CD4-positive, alpha-beta T cell treated with Interferon gamma for 1 hour (primary cell): Measurements from ENCODE around the gene TRIOBP.
"Not testable (repeated sequence)": the region's sequence is repeated elsewhere in the genome, so short reads cannot be mapped to it uniquely, and the experiment has no call there.

Experiments used
- DNase-seq: peaks from one replicate; pipeline ENCODE4 v3.0.0-alpha.2; 2020

Gene TRIOBP

DNA sequence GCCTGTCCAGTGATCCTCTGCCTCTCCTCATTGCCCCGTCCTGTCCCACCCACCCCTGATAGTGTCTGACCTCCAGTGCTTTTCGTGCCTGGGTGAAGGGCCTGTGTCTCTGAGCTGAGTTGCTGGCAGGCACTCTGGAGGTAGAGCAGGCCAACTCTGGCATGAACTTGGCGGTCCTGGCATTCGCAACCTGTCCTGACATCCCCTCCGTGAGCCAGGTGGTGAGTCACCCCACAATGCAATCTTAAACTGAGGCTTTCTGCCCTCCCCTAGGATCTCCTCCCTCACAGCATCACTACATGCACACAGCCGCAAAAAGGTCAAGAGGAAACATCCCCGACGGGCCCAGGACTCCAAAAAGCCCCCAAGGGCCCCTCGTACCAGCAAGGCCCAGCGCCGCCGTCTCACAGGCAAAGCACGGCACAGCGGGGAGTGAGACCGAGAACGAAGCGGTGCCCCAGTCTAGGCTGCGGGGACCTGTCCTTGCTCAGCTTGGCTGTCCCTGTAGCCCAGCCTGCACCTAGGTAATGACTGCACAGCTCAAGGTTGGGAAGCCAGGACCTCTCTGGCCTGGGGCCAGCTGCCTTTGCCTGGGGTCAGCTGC, 5.8 kb upstream of the TRIOBP start:
- DNase-seq: no peak

GRCh38 chr22:37692627-37693285, 4.1 kb upstream of the TRIOBP start:
- no peak for DNase-seq

DNA sequence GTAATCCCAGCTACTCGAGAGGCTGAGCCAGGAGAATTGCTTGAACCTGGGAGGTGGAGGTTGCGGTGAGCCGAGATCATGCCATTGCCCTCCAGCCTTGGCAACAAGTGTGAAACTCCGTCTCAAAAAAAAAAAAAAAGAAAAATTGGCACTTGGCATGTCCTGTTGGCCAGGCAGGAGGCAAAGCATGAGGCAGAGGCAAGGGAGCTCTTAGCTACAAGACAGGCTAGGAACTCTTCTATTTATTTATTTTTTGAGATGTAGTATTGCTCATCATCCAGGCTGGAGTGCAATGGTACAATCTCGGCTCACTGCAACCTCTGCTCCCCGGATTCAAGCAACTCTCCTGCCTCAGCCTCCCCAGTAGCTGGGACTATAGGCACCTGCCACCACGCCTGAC, 2.7 kb upstream of the TRIOBP start:
- DNase-seq: not testable (repeated sequence)

GRCh38 chr22:37696260-37696656, 590 bp upstream of the TRIOBP start:
- not testable (repeated sequence) for DNase-seq

- no peak for DNase-seq
These were observed 639 bp downstream of the TRIOBP start for GRCh38 chr22:37697538-37697835.

DNA sequence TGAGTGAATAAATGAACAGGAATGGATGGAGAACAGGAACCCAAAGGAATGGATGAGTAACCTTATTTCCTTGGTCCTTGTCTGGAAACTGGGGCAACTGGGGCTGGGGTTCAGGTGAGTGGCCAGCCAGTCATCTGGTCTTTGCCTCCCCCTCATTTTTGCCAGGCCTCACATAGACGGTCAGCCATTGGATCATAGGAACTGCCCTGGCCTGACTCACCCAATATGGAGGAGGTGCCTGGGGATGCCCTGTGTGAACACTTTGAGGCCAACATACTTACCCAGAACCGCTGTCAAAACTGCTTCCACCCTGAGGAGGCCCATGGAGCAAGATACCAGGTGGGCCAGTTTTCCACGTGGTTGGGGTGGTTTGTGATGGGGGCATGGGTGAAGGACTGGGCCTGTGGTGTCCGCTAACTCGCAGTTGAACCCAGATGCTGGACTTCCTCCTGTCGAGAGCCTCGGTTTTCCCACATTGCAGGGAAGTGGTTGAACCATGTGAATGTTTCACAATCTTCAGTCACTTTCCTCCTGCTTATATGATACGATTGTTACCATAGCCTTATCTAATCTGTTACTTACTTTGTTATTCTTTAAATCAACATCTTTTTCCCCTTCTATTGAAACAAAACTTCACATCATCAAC, 4.4 kb downstream of the TRIOBP start:
- DNase-seq: no peak

- no peak for DNase-seq
These were observed 7.1 kb downstream of the TRIOBP start for GRCh38 chr22:37703906-37704305.

GRCh38 chr22:37704645-37705044, 7.8 kb downstream of the TRIOBP start:
- DNase-seq: no peak

DNA sequence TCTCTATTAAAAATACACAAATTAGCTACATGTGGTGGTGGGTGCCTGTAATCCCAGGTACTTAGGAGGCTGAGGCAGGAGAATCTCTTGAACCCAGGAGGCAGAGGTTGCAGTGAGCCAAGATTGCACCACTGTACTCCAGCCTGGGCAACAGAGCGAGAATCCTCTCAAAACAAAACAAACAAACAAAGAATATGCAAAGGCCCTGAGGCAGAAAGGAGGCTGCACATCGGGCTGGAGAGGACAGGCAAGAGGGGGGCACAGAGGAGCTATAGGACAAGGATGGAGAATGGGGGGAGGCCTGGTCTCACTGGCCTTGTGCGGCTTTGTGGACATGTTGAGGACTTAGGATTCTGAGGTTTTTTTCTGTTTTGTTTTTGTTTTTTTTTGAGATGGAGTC, 8.4 kb downstream of the TRIOBP start:
- DNase-seq: no peak

- peak; percentile 18 for DNase-seq
These were observed 12.0 kb downstream of the TRIOBP start for GRCh38 chr22:37708580-37709444.

DNA sequence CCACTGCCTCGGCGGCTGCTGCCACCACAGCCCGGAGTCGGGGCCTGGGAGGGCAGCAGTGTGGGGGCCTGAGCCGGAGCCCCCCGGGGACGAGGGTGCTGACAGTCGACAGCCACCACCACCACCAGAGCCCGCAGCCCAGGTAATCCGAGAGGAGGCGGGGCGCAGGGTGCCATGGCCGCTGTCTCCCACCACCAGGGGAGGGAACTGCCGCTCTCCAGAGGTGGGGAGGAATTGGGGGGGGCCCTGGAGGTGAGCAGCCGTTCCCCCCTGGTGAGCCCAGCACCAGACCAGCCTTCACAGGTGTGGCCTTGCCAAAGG, 12.6 kb downstream of the TRIOBP start:
- DNase-seq: no peak

DNA sequence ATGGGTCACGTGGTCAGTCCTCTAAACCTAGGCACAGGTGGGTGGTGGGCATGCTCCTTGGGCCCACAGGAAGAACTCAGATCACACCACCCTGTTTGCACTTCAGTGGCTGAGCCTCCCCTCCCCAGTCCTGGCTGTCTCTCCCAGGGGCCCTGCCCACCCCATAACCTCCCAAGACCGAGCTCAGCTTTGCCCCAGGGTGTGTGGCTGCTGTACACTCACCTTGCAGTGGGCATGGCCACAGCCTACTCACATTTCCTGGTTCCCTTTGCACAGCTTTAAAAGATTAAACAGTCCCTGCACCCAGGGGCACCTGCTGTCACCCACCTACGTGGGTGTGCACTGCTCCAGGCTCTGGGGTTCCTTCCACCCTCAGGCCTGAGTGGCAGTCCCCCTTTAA, 13.8 kb downstream of the TRIOBP start:
- DNase-seq: no peak

DNA sequence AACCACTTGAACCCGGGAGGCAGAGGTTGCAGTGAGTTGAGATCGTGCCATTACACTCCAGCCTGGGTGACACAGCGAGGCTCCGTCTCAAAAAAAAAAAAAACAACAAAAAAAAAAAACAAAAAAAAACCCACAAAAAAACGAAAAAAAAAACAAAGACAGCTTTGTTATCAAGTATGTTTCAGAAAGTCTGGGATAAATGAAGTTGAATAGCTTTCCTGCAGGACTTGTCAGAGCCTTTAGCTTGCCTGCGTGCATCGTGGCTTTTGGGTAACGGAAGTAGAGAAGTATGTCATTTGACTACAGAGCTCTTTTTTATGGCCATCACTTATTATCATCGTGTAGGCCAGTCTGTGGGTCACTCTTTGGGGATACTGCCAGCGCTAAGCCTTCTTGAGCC, 14.6 kb downstream of the TRIOBP start:
- no peak for DNase-seq

GRCh38 chr22:37713761-37714160, 16.9 kb downstream of the TRIOBP start:
- no peak for DNase-seq

GRCh38 chr22:37714634-37715033, 17.8 kb downstream of the TRIOBP start:
- DNase-seq: no peak

- DNase-seq: no peak
These were observed 18.9 kb downstream of the TRIOBP start for GRCh38 chr22:37715760-37716159.

GRCh38 chr22:37716708-37717107, 19.9 kb downstream of the TRIOBP start:
- DNase-seq: no peak

- DNase-seq: not testable (repeated sequence)
These were observed 20.4 kb downstream of the TRIOBP start for GRCh38 chr22:37717235-37717634.

DNA sequence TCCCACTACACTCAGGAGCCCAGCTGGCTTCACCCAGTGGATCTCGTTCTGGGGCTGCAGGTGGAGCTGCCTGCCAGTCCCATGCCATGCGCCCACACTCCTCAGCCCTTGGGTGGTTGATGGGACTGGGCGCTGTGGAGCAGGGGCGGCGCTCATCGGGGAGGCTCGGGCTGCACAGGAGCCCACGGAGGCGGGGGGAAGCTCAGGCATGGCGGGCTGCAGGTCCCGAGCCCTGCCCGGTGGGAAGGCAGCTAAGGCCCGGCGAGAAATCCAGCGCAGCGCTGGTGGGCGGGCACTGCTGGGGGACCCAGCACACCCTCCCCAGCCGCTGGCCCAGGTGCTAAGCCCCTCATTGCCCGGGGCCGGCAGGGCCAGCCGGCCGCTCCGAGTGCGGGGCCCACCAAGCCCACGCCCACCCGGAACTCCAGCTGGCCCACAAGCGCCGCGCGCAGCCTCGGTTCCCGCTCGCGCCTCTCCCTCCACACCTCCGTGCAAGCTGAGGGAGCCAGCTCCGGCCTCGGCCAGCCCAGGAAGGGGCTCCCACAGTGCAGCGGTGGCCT, 21.0 kb downstream of the TRIOBP start:
- DNase-seq: not testable (repeated sequence)

DNA sequence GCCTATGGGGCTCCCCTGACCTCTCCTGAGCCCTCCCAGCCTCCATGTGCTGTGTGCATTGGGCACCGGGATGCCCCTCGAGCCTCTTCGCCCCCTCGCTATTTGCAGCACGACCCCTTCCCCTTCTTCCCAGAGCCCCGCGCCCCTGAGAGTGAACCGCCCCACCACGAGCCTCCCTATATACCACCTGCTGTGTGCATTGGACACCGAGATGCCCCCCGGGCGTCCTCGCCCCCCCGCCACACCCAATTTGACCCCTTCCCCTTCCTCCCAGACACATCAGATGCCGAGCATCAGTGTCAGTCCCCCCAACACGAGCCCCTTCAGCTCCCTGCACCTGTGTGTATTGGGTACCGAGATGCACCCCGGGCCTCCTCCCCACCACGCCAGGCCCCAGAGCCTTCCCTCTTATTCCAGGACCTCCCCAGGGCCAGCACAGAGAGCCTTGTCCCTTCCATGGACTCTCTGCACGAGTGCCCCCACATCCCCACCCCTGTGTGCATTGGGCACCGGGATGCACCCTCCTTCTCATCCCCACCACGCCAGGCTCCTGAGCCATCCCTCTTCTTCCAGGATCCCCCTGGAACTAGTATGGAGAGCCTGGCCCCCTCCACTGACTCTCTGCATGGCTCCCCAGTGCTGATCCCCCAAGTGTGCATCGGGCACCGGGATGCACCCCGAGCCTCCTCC, 28.8 kb downstream of the TRIOBP start:
- no peak for DNase-seq

DNA sequence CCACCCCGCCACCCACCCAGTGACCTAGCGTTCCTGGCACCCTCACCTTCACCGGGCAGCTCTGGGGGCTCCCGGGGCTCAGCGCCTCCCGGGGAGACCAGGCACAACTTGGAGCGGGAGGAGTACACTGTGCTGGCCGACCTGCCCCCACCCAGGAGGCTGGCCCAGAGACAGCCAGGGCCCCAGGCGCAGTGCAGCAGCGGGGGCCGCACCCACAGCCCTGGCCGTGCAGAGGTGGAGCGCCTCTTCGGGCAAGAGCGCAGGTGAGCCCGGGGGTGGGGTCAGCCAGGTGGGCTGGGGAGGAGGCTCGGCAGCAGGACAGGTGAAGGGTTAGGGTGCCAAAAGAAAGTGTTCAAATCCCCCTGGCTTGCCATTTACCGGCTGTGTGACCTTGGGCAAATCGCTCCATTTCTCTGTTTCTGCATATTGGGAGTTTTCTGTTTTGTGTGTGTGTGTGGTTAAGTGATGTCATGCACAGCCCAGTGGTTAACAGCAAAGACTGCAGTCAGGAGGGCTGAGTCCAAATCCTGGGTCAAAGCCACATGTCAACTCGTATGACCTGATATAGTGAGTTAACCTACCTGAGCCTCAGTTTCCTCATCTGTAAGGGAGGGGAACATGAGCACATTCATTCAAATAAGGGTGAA, 29.5 kb downstream of the TRIOBP start:
- DNase-seq: no peak

- no peak for DNase-seq
These were observed 31.8 kb downstream of the TRIOBP start for GRCh38 chr22:37728620-37729019.
